K562 (cell line): ENCODE measurements around the gene LYZL4.

Experiments
- MTA1 ChIP-seq: fragments of 450-650 bp; IDR thresholded peaks from 2 replicates; pipeline ENCODE4 v1.6.1; 2017; ENCODE audit warnings: borderline replicate concordance
- TAL1 ChIP-seq: fragments of 450-650 bp; IDR thresholded peaks from 2 replicates; pipeline ENCODE4 v1.6.1; 2016; ENCODE audit warnings: mild to moderate bottlenecking
- TF ChIP-seq, protein P1 (sequence below), 2 experiments: fragments of 450-650 bp; formaldehyde crosslinking in 1 of 2; IDR thresholded peaks; 2 replicates each; pipeline versions ENCODE4 v1.4.0 to v1.6.1; 2014 to 2020; ENCODE audit warnings: mild to moderate bottlenecking in 2 of 2, borderline replicate concordance in 1 of 2, low read depth in 1 of 2
- TF ChIP-seq, protein P2 (sequence below): sonication (generic); formaldehyde crosslinking; IDR thresholded peaks from 2 replicates; pipeline ENCODE4 v1.8.1; 2023; ENCODE audit warnings: mild to moderate bottlenecking, missing genetic modification reagents
- TF ChIP-seq, protein P3 (sequence below): fragments of 250-450 bp; sonication (Bioruptor Pico); IDR thresholded peaks from 2 replicates; pipeline ENCODE4 v1.9.0; 2021; ENCODE audit warnings: mild to moderate bottlenecking, inconsistent platforms

DNA sequence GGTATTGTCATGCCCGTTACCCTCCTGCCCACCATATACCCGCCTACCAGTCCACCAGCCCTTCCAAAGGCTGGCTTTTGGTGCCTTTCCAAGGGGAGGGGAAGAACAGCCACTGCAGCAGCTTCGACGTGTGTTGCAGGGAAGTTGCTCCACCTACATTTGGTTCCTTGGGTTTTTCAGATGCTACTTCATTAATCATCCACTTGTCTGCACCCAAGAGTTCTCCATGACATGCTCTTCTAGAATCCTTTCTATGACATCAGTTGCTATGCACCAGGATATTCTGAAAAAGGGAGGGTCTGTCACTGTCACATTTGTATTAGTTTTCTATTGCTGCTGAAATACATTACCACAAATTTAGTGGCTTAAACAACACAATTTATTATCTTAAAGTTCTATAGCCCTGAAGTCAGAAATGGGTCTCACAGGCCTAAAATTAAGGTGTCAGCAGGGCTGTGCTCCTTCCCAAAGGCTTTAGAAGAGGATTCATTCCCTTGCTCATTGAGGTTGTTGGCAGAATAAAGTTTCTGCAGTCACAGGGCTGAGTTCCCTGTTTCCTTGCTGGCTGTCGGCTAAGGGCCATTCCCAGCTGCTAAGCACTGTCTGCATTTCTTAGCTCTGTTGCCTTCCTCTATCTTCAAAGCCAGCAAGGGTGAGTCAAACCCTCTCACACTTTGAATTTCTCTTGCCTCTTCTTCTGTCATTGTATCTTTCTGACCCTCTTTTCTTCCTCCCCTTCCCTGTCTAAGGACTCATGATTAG lies at the start of gene LYZL4:
- TF ChIP-seq, protein P1, sequence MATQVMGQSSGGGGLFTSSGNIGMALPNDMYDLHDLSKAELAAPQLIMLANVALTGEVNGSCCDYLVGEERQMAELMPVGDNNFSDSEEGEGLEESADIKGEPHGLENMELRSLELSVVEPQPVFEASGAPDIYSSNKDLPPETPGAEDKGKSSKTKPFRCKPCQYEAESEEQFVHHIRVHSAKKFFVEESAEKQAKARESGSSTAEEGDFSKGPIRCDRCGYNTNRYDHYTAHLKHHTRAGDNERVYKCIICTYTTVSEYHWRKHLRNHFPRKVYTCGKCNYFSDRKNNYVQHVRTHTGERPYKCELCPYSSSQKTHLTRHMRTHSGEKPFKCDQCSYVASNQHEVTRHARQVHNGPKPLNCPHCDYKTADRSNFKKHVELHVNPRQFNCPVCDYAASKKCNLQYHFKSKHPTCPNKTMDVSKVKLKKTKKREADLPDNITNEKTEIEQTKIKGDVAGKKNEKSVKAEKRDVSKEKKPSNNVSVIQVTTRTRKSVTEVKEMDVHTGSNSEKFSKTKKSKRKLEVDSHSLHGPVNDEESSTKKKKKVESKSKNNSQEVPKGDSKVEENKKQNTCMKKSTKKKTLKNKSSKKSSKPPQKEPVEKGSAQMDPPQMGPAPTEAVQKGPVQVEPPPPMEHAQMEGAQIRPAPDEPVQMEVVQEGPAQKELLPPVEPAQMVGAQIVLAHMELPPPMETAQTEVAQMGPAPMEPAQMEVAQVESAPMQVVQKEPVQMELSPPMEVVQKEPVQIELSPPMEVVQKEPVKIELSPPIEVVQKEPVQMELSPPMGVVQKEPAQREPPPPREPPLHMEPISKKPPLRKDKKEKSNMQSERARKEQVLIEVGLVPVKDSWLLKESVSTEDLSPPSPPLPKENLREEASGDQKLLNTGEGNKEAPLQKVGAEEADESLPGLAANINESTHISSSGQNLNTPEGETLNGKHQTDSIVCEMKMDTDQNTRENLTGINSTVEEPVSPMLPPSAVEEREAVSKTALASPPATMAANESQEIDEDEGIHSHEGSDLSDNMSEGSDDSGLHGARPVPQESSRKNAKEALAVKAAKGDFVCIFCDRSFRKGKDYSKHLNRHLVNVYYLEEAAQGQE (IDR thresholded peaks at IDR 0.05; ENCODE audit: borderline replicate concordance), result no peak
- TF ChIP-seq, protein P1 (CRISPR knock-in tag; IDR thresholded peaks at IDR 0.05; ENCODE audit: low read depth), result no peak
- no peak for TF ChIP-seq TAL1
- TF ChIP-seq, protein P2, sequence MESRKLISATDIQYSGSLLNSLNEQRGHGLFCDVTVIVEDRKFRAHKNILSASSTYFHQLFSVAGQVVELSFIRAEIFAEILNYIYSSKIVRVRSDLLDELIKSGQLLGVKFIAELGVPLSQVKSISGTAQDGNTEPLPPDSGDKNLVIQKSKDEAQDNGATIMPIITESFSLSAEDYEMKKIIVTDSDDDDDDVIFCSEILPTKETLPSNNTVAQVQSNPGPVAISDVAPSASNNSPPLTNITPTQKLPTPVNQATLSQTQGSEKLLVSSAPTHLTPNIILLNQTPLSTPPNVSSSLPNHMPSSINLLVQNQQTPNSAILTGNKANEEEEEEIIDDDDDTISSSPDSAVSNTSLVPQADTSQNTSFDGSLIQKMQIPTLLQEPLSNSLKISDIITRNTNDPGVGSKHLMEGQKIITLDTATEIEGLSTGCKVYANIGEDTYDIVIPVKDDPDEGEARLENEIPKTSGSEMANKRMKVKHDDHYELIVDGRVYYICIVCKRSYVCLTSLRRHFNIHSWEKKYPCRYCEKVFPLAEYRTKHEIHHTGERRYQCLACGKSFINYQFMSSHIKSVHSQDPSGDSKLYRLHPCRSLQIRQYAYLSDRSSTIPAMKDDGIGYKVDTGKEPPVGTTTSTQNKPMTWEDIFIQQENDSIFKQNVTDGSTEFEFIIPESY (CRISPR knock-in tag), result no peak
- TF ChIP-seq MTA1, result no peak
- TF ChIP-seq, protein P3, sequence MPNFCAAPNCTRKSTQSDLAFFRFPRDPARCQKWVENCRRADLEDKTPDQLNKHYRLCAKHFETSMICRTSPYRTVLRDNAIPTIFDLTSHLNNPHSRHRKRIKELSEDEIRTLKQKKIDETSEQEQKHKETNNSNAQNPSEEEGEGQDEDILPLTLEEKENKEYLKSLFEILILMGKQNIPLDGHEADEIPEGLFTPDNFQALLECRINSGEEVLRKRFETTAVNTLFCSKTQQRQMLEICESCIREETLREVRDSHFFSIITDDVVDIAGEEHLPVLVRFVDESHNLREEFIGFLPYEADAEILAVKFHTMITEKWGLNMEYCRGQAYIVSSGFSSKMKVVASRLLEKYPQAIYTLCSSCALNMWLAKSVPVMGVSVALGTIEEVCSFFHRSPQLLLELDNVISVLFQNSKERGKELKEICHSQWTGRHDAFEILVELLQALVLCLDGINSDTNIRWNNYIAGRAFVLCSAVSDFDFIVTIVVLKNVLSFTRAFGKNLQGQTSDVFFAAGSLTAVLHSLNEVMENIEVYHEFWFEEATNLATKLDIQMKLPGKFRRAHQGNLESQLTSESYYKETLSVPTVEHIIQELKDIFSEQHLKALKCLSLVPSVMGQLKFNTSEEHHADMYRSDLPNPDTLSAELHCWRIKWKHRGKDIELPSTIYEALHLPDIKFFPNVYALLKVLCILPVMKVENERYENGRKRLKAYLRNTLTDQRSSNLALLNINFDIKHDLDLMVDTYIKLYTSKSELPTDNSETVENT (CRISPR knock-in tag), result no peak
